PC-9 (cell line): Measurements from ENCODE around the gene UBA6. TPM values are rescaled to one million over a fixed set of nuclear protein-coding genes. Genes with fewer than 3 reads are reported as not detected.

Experiments
- BruUV-seq: library from RNA; stranded (reverse); fragments of 400-500 nt; replicated peaks from 2 replicates; lab custom pipeline; 2021; lab: Mats Ljungman, UMichigan
- CTCF ChIA-PET: fragments of 300-600 bp; sonication (Branson Sonifier 250); formaldehyde crosslinking; loops from one replicate; lab custom pipeline; 2022; ENCODE audit warnings: antibody characterized with exemption; lab: Charles Lee
- POLR2A ChIA-PET: fragments of 300-600 bp; sonication (Branson Sonifier 250); formaldehyde crosslinking; loops from one replicate; lab custom pipeline; 2022; ENCODE audit warnings: antibody characterized with exemption; ENCODE audit not compliant: unreplicated experiment; lab: Charles Lee
- DNase-seq, 2 experiments: peaks; one replicate each; pipeline versions ENCODE4 v3.0.0 to v3.0.0-alpha.2; 2015 to 2022; ENCODE audit warnings: mixed read lengths in 1 of 2
- H2AFZ ChIP-seq: fragments of 200-600 bp; sonication (generic); 2 replicates; pipeline ENCODE4 v1.8.1; 2017; ENCODE audit warnings: antibody characterized with exemption
- H3F3A ChIP-seq: fragments of 200-600 bp; sonication (generic); 2 replicates; pipeline ENCODE4 v1.8.1; 2017; ENCODE audit warnings: antibody characterized with exemption, mild to moderate bottlenecking, low read depth; ENCODE audit not compliant: insufficient read depth
- H3K27ac ChIP-seq: fragments of 200-600 bp; sonication (generic); 2 replicates; pipeline ENCODE4 v1.6.1; 2016; ENCODE audit warnings: mixed run types
- H3K27me3 ChIP-seq: fragments of 200-600 bp; sonication (generic); 2 replicates; pipeline ENCODE4 v1.6.1; 2016; ENCODE audit warnings: low read depth, mixed run types; ENCODE audit not compliant: insufficient read depth
- H3K36me3 ChIP-seq: fragments of 200-600 bp; sonication (generic); 2 replicates; pipeline ENCODE4 v1.6.1; 2016; ENCODE audit warnings: low read depth, mixed run types
- H3K4me1 ChIP-seq: fragments of 200-600 bp; sonication (generic); replicated peaks from 2 replicates; pipeline ENCODE4 v1.6.1; 2016; ENCODE audit warnings: mixed run types; ENCODE audit not compliant: insufficient read depth
- H3K4me2 ChIP-seq: fragments of 200-600 bp; sonication (generic); 2 replicates; pipeline ENCODE4 v1.6.1; 2017; ENCODE audit warnings: mixed run types
- H3K4me3 ChIP-seq: fragments of 200-600 bp; sonication (generic); 2 replicates; pipeline ENCODE4 v1.6.1; 2016; ENCODE audit warnings: mixed run types
- H3K79me2 ChIP-seq: fragments of 200-600 bp; sonication (generic); 2 replicates; pipeline ENCODE4 v1.6.1; 2017; ENCODE audit warnings: low read depth, mixed run types
- H3K9me2 ChIP-seq: fragments of 200-600 bp; sonication (generic); 2 replicates; pipeline ENCODE4 v1.8.1; 2017; ENCODE audit warnings: mild to moderate bottlenecking; ENCODE audit not compliant: insufficient read depth
- H3K9me3 ChIP-seq: fragments of 200-600 bp; sonication (generic); 2 replicates; pipeline ENCODE4 v1.8.1; 2016; ENCODE audit warnings: low read depth; ENCODE audit not compliant: insufficient read depth
- H4K20me1 ChIP-seq: fragments of 200-600 bp; sonication (generic); 2 replicates; pipeline ENCODE4 v1.8.1; 2017; ENCODE audit not compliant: insufficient read depth
- EZH2 ChIP-seq: fragments of 200-600 bp; sonication (generic); IDR thresholded peaks from 2 replicates; pipeline ENCODE4 v1.8.0; 2017; ENCODE audit warnings: antibody characterized with exemption, low read depth
- intact Hi-C: fragments of 100-400 bp; cut with micrococcal nuclease; formaldehyde crosslinking; loops from one replicate; pipeline ENCODE4 v1.10.0; 2022; ENCODE audit not compliant: unreplicated experiment
- total RNA-seq: library from RNA; stranded (reverse); gene quantifications from 2 replicates; pipeline ENCODE4 v1.2.3, GENCODE V29; 2021
- TF ChIP-seq, protein P1 (sequence below): fragments of 200-600 bp; sonication (generic); conservative IDR thresholded peaks from 2 replicates; pipeline ENCODE4 v1.6.1; 2017; ENCODE audit warnings: mixed run types, antibody characterized with exemption, mild to moderate bottlenecking, moderate library complexity

Gene UBA6
- total RNA-seq, 1 experiment from 2014 or later: 64.2 TPM

DNA sequence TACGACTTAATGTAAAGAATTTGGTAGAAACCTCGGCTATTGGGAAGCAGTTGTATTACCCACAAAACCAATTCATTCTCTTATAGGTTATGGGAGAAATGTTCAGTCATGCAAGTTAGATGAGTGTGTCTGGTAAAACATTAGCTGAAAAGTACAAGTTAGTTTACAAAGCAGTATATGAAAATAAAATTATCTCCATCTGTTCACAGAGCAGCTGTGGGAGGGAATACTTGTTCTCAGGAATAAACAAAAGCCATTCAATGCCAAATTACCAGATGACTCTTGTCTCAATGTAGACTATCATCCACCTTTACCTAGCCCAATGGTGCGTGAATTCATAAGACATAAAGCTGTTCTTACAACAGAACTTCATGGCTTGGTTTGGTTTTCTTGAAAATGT is 113.8 kb downstream of the UBA6 start:
- no peak for TF ChIP-seq EZH2
- TF ChIP-seq, protein P1, sequence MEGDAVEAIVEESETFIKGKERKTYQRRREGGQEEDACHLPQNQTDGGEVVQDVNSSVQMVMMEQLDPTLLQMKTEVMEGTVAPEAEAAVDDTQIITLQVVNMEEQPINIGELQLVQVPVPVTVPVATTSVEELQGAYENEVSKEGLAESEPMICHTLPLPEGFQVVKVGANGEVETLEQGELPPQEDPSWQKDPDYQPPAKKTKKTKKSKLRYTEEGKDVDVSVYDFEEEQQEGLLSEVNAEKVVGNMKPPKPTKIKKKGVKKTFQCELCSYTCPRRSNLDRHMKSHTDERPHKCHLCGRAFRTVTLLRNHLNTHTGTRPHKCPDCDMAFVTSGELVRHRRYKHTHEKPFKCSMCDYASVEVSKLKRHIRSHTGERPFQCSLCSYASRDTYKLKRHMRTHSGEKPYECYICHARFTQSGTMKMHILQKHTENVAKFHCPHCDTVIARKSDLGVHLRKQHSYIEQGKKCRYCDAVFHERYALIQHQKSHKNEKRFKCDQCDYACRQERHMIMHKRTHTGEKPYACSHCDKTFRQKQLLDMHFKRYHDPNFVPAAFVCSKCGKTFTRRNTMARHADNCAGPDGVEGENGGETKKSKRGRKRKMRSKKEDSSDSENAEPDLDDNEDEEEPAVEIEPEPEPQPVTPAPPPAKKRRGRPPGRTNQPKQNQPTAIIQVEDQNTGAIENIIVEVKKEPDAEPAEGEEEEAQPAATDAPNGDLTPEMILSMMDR: no peak
- intact Hi-C loops: no loop called here
- Histone ChIP-seq H3K9me2 (no peaks in the 10 kb centered on the region), H4K20me1 (no peaks in the 10 kb centered on the region), H3K4me3 (no peak overlapping the region), H3K27ac (no peak overlapping the region), H3F3A (no peaks in the 10 kb centered on the region), H3K9me3 (no peaks in the 10 kb centered on the region), H3K27me3 (no peaks in the 10 kb centered on the region), H3K4me2 (no peak overlapping the region), H3K36me3 (no peaks in the 10 kb centered on the region), H2AFZ (no peak overlapping the region), H3K4me1 (no peaks in the 10 kb centered on the region), H3K79me2 (no peaks in the 10 kb centered on the region)
- POLR2A ChIA-PET: no interaction called here
- DNase-seq: no peak
- CTCF ChIA-PET: no interaction called here
- no TSS peak for BruUV-seq

DNA sequence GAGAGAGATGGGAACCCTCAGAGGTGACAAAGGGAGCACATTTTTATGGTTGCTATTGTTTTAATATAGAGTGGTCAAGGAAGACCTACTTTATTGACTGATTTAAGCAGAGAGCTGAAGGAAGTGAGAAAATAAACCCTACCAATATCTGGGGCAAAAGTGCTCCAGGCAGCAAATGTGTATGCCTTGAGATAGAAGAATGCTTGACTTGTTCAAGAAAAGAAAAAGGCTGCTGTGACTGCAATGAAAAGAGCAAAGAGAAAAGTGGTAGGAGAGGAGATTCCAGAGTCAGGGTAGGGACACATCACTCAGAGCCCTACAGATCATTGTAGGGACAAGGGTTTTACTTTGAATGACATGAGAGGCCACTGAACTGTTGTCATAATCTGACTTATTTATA is 116.5 kb downstream of the UBA6 start:
- no TSS peak for BruUV-seq
- no peak for DNase-seq

DNA sequence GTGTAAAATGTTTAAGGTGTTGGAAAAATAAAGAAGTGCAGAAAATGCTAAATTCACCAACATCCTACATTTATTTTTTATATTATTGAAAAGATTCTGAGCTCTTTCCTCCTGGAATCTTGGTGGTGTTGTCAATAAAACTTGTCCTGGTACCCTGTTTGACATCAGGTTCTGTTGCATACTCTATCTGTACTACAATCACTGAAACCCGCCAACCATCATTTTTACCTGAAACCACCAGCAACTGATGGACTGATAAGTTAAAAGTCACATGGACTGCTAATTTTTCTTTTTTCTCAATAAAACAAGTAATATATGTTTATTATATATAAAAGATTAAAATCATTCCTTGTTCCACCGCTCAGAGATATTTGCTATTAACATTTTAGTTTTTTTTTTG is 119.0 kb downstream of the UBA6 start:
- BruUV-seq: no TSS peak

More for the DNA sequence above, 116.5 kb downstream of the UBA6 start:
- no peak overlapping the region for H3K27ac ChIP-seq
- H3K9me3 ChIP-seq: no peaks in the 10 kb centered on the region
- H2AFZ ChIP-seq: no peak overlapping the region
- no peaks in the 10 kb centered on the region for H3K79me2 ChIP-seq
- POLR2A ChIA-PET: no interaction called here
- no peaks in the 10 kb centered on the region for H3K27me3 ChIP-seq
- no peaks in the 10 kb centered on the region for H3K36me3 ChIP-seq
- H3K4me1 ChIP-seq: no peaks in the 10 kb centered on the region
- no peak overlapping the region for H3K4me3 ChIP-seq
- H3F3A ChIP-seq: no peaks in the 10 kb centered on the region
- H4K20me1 ChIP-seq: no peaks in the 10 kb centered on the region
- intact Hi-C loops: no loop called here
- H3K4me2 ChIP-seq: no peak overlapping the region
- TF ChIP-seq EZH2: no peak
- TF ChIP-seq, protein P1: no peak
- CTCF ChIA-PET: no interaction called here
- no peaks in the 10 kb centered on the region for H3K9me2 ChIP-seq

More for the DNA sequence above, 119.0 kb downstream of the UBA6 start:
- no peaks in the 10 kb centered on the region for H3F3A ChIP-seq
- H3K27me3 ChIP-seq: no peaks in the 10 kb centered on the region
- no peak overlapping the region for H3K27ac ChIP-seq
- H3K36me3 ChIP-seq: no peaks in the 10 kb centered on the region
- H3K9me2 ChIP-seq: no peaks in the 10 kb centered on the region
- TF ChIP-seq EZH2: no peak
- TF ChIP-seq, protein P1: no peak
- H3K4me1 ChIP-seq: no peaks in the 10 kb centered on the region
- DNase-seq: no peak
- H2AFZ ChIP-seq: no peak overlapping the region
- ChIA-PET CTCF (no interaction called here), POLR2A (no interaction called here)
- no peak overlapping the region for H3K4me3 ChIP-seq
- no peak overlapping the region for H3K4me2 ChIP-seq
- intact Hi-C loops: no loop called here
- H3K9me3 ChIP-seq: no peaks in the 10 kb centered on the region
- H3K79me2 ChIP-seq: no peaks in the 10 kb centered on the region
- no peaks in the 10 kb centered on the region for H4K20me1 ChIP-seq
